GM20000 (cell line): ENCODE results near the gene MYO6.

Experiments used
- DNase-seq: peaks from one replicate; pipeline ENCODE4 v3.0.0; 2012; ENCODE audit warnings: low spot score
- CTCF ChIP-seq: IDR thresholded peaks from 2 replicates; pipeline ENCODE4 v1.5.1; 2012; ENCODE audit warnings: mild to moderate bottlenecking, control low read depth; ENCODE audit errors: extremely low read depth, missing control alignments

Gene MYO6

GRCh38 chr6:75863001-75863400 is 114.0 kb downstream of the MYO6 start:
- DNase-seq, result no peak
- TF ChIP-seq CTCF, result no peak

GRCh38 chr6:75863784-75864183 is 114.7 kb downstream of the MYO6 start:
- no peak for DNase-seq
- TF ChIP-seq CTCF, result no peak

- DNase-seq, result no peak
- no peak for TF ChIP-seq CTCF
Measured at GRCh38 chr6:75864446-75864845, 115.4 kb downstream of the MYO6 start.

GRCh38 chr6:75870389-75870788 is 121.3 kb downstream of the MYO6 start:
- DNase-seq, result no peak
- TF ChIP-seq CTCF, result no peak

GRCh38 chr6:75874224-75874623 is 125.2 kb downstream of the MYO6 start:
- TF ChIP-seq CTCF, result no peak
- DNase-seq, result no peak

GRCh38 chr6:75876152-75876551 is 127.1 kb downstream of the MYO6 start:
- no peak for TF ChIP-seq CTCF
- no peak for DNase-seq

GRCh38 chr6:75880305-75880704 is 131.3 kb downstream of the MYO6 start:
- TF ChIP-seq CTCF, result no peak
- no peak for DNase-seq
